Measurements from ENCODE around the gene PSMA6.
"Not testable (repeated sequence)": the region's sequence is repeated elsewhere in the genome, so short reads cannot be mapped to it uniquely, and the experiment has no call there.

Gene PSMA6

DNA sequence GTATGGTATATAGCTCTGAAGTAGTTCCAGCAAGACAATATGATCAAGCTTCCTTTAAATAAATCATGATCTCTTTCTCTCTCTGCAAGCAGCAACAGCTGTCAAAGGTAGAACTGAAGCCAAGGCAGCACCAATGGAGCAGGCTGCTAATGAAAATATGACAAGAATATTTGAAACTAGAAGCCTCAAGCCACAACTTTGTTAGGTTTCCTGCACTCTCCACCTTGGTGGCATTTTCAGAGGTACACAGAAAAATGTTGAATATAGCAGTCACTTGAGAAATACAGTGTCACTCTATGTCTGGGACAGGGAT, 43.8 kb upstream of the PSMA6 start:
- TF ChIP-seq, protein P1, sequence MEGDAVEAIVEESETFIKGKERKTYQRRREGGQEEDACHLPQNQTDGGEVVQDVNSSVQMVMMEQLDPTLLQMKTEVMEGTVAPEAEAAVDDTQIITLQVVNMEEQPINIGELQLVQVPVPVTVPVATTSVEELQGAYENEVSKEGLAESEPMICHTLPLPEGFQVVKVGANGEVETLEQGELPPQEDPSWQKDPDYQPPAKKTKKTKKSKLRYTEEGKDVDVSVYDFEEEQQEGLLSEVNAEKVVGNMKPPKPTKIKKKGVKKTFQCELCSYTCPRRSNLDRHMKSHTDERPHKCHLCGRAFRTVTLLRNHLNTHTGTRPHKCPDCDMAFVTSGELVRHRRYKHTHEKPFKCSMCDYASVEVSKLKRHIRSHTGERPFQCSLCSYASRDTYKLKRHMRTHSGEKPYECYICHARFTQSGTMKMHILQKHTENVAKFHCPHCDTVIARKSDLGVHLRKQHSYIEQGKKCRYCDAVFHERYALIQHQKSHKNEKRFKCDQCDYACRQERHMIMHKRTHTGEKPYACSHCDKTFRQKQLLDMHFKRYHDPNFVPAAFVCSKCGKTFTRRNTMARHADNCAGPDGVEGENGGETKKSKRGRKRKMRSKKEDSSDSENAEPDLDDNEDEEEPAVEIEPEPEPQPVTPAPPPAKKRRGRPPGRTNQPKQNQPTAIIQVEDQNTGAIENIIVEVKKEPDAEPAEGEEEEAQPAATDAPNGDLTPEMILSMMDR (conservative IDR thresholded peaks at IDR 0.05; ENCODE audit: low read depth): no peak
- ChIA-PET POLR2A (ENCODE audit: low non-redundant PET) (no interaction called here), CTCF (no interaction called here)
- DNase-seq (ENCODE audit: low spot score): no peak
- H3K27ac ChIP-seq: no peak overlapping the region

DNA sequence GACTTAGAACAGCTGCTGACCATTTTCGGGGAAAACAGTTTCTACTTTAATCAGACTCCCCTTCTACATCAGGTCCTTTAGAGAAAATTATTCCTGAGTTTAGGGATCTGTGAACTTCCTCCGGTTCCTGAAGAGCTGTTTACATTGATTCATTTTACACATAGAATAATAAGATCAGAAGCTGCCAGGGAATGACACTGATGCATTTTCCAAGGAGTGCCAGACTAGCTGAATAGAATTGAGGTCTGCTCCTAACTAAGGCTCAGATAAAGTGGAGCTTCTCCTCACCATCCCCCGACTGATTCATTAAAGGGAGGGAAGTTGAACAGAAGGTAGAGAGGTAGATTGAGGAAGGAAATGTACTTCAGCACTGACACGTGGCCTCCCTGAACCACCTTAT, 41.9 kb upstream of the PSMA6 start:
- DNase-seq (ENCODE audit: low spot score): no peak
- POLR2A ChIA-PET (ENCODE audit: low non-redundant PET): interaction anchor here (0.7 kb wide), 1 partner anchor 20 kb away, joined by 3 read pairs; no protein-coding TSS in a partner anchor
- H3K27ac ChIP-seq: no peak overlapping the region
- CTCF ChIA-PET: interaction anchor here (0.6 kb wide), 1 partner anchor 10 kb away, joined by 3 read pairs; no protein-coding TSS in a partner anchor
- TF ChIP-seq, protein P1 (conservative IDR thresholded peaks at IDR 0.05; ENCODE audit: low read depth): no peak

DNA sequence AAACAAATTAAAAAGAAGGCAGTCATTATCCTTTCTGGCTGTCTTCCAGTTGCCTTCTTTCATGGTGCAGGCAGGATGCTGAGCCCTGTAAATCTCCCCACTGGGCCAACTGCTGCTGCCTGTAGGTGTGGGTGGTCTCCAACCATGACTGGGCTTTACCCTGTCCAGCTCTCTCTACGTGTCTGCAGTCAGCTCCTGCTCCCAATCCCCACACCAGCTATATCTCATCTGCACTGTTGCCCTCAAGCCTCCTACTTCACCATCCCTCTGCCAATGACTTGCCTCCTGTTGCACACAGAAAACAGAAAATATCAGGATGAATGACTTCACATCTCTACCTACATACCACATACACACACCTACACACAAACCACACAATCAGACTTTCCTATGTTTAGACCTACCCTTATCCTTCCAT, 39.7 kb upstream of the PSMA6 start:
- ChIA-PET POLR2A (ENCODE audit: low non-redundant PET) (no interaction called here), CTCF (interaction anchor here (0.6 kb wide), 1 partner anchor 63 kb away, joined by 3 read pairs; no protein-coding TSS in a partner anchor)
- TF ChIP-seq, protein P1 (conservative IDR thresholded peaks at IDR 0.05; ENCODE audit: low read depth): no peak

DNA sequence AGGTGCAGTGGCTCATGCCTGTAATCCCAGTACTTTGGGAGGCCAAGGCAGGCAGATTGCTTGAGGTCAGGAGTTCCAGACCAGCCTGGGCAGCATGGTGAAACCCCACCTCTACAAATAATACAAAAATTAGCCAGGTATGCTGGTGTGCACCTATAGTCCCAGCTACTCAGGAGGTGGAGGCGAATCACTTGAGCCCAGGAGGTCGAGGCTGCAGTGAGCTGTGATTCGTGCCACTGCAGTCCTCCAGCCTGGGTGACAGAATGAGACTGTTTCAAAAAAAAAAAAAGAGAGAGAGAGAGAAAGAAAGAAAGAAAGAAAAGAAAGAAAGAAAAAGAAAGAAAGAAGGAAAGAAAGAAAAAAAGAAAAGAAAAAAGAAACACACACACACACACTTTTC, 39.1 kb upstream of the PSMA6 start:
- DNase-seq (ENCODE audit: low spot score); H3K27ac ChIP-seq; CTCF ChIA-PET; POLR2A ChIA-PET (ENCODE audit: low non-redundant PET): not testable (repeated sequence)

More for the DNA sequence above, 39.7 kb upstream of the PSMA6 start:
- H3K27ac ChIP-seq: no peak overlapping the region
- DNase-seq (ENCODE audit: low spot score): no peak

DNA sequence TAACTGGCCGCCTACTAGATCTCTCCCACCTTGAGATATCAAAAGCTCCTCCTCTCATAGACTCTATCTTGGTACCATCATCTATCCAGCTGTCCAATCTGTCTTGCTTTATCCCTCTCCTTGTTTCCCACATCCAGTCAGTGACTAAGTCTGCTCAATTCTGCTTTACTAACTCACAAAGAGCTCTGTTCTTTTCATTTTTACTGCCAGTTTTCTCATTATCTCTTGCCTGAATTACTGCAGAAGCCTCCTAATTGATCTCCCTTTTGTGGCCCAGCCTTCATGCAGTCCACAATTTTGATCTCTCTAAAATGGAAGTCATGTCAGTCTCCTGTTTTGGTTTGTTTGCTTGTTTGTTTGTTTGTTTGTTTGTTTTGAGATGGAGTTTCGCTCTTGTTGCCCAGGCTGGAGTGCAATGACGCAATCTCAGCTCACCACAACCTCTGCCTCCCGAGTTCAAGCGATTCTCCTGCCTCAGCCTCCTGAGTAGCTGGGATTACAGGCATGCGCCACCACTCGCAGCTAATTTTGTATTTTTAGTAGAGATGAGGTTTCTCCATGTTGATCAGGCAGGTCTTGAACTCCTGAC, 38.1 kb upstream of the PSMA6 start:
- CTCF ChIA-PET: interaction anchor here (0.7 kb wide), 1 partner anchor 104 kb away, joined by 3 read pairs; no protein-coding TSS in a partner anchor
- POLR2A ChIA-PET (ENCODE audit: low non-redundant PET); DNase-seq (ENCODE audit: low spot score); H3K27ac ChIP-seq: not testable (repeated sequence)

DNA sequence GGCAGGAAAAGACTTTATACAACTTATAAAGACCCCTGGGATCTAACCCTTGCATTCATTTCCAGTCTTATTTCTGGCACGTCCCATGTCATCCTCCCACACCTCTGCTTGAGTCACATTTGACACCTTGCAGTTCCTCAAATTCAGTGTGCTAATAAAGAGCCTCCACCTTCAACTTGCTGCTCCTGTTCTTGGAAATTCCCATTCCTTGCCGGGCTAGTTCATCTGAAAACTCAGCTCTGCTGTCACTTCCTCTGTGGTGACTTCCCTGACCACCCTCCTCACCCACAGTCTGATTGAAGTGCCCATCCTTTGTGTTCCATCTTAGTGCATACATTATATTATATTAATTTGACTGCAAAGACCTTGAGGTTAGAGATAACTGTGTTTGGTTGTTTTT, 37.4 kb upstream of the PSMA6 start:
- no peak overlapping the region for H3K27ac ChIP-seq
- DNase-seq (ENCODE audit: low spot score): no peak
- TF ChIP-seq, protein P1 (conservative IDR thresholded peaks at IDR 0.05; ENCODE audit: low read depth): no peak
- ChIA-PET POLR2A (ENCODE audit: low non-redundant PET) (no interaction called here), CTCF (interaction anchor here (0.6 to 0.7 kb wide), 2 partner anchors 105 to 414 kb away, joined by 3 read pairs; no protein-coding TSS in a partner anchor)

DNA sequence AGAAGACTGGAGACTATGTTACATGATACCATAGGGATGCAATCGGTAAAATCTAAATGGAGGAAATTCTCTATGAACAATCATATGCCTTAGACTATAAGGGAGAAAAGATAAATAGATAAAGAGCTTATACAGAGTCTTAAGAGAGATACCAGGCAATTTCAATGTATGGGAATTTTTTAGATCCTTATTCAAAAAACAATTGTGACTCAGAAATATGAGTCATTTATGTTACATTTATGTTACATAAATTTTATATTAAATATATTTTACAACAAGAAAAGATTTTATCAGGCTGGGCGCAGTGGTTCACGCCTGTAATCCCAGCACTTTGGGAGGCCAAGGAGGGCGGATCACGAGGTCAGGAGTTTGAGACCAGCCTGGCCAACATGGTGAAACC, 36.5 kb upstream of the PSMA6 start:
- no peak overlapping the region for H3K27ac ChIP-seq
- TF ChIP-seq, protein P1 (conservative IDR thresholded peaks at IDR 0.05; ENCODE audit: low read depth): no peak
- DNase-seq (ENCODE audit: low spot score): no peak
- ChIA-PET CTCF (no interaction called here), POLR2A (ENCODE audit: low non-redundant PET) (no interaction called here)

DNA sequence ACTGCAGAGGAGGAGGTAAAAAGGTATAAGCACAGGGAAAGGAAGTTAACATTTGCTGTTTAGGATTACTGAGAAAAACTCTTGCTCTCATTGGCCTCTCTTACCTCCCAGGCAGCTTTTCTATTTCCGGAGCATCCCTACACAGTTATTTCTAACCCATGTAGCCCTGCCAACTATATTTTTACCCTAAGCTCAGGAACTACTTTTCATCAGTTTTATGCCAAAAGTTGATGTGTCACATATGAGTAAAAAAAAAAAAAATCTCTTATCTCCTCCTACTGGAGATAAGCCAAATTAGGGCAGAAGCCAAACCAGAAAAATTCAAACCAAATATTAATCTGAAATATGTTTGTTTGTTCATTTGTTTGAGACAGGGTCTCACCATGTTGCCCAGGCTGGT, 34.4 kb upstream of the PSMA6 start:
- POLR2A ChIA-PET (ENCODE audit: low non-redundant PET): interaction anchor here (0.6 kb wide), 1 partner anchor 615 kb away, joined by 4 read pairs; no protein-coding TSS in a partner anchor
- no peak overlapping the region for H3K27ac ChIP-seq
- TF ChIP-seq, protein P1 (conservative IDR thresholded peaks at IDR 0.05; ENCODE audit: low read depth): no peak
- CTCF ChIA-PET: no interaction called here
- no peak for DNase-seq (ENCODE audit: low spot score)
